NCI-H2171 treated with DMSO at 0.1 percent for 48 hours (cell line): ENCODE measurements around the gene ANKZF1.
"Not testable (repeated sequence)": the region's sequence is repeated elsewhere in the genome, so short reads cannot be mapped to it uniquely, and the experiment has no call there.

Experiments
- DNase-seq: peaks from one replicate; lab custom pipeline; 2025; lab: John Stamatoyannopoulos, UW

The ANKZF1 gene

GRCh38 chr2:219229305-219230058 lies at the start of gene ANKZF1, which contains the start of gene ATG9A:
Gene ANKZF1 (plus strand): TSS chr2:219229806. CDS start chr2:219230258, 452 bp downstream.
Gene ATG9A (minus strand): TSS chr2:219229636. CDS start chr2:219228024, 1,612 bp downstream.
- peak; percentile 99 for DNase-seq

GRCh38 chr2:219180961-219181360 lies 48.6 kb upstream of the ANKZF1 start:
- no peak for DNase-seq

- no peak for DNase-seq
Measured at GRCh38 chr2:219181531-219181930, 48.1 kb upstream of the ANKZF1 start.

- no peak for DNase-seq
Measured at GRCh38 chr2:219182331-219183150, 47.1 kb upstream of the ANKZF1 start.

GRCh38 chr2:219183151-219183772 lies 46.3 kb upstream of the ANKZF1 start:
- no peak for DNase-seq

- DNase-seq: peak; percentile 95
Measured at GRCh38 chr2:219184121-219184520, 45.5 kb upstream of the ANKZF1 start.

GRCh38 chr2:219186754-219187456 lies 42.7 kb upstream of the ANKZF1 start:
- no peak for DNase-seq

- no peak for DNase-seq
Measured at GRCh38 chr2:219197388-219197787, 32.2 kb upstream of the ANKZF1 start.

GRCh38 chr2:219198974-219199373 lies 30.6 kb upstream of the ANKZF1 start:
- no peak for DNase-seq

- DNase-seq: no peak
Measured at GRCh38 chr2:219199470-219200211, 30.0 kb upstream of the ANKZF1 start.

- DNase-seq: not testable (repeated sequence)
Measured at GRCh38 chr2:219200502-219201326, 28.9 kb upstream of the ANKZF1 start.

GRCh38 chr2:219201331-219201730 lies 28.3 kb upstream of the ANKZF1 start:
- DNase-seq: not testable (repeated sequence)

- DNase-seq: no peak
Measured at GRCh38 chr2:219204425-219205164, 25.0 kb upstream of the ANKZF1 start.

- no peak for DNase-seq
Measured at GRCh38 chr2:219205165-219205538, 24.5 kb upstream of the ANKZF1 start.

- no peak for DNase-seq
Measured at GRCh38 chr2:219205981-219206327, 23.7 kb upstream of the ANKZF1 start.

GRCh38 chr2:219206328-219207133 lies 23.1 kb upstream of the ANKZF1 start, which contains the start of gene ZFAND2B:
Gene ZFAND2B (plus strand): TSS chr2:219206782. CDS start chr2:219206988, 206 bp downstream.
- DNase-seq: peak; percentile 91

GRCh38 chr2:219207134-219207883 lies 22.3 kb upstream of the ANKZF1 start:
- no peak for DNase-seq
